Peyer's patch (tissue), 4 donors: Measurements from ENCODE around the gene CEMIP. TPM values are rescaled to one million over a fixed set of nuclear protein-coding genes. Genes with fewer than 3 reads are reported as not detected.
A peak's percentile ranks its signal among the peaks of the same experiment; 100 is the strongest.

ENCODE experiments used
- DNase-seq, 3 donors: peaks; one replicate each; pipeline ENCODE4 v3.0.0-alpha.2; 2017 to 2019
- H3K27ac ChIP-seq, 4 donors: fragments of 200-600 bp; sonication (generic); one replicate each; pipeline ENCODE4 v1.5.1; 2016 to 2019
- H3K27me3 ChIP-seq, 2 donors: fragments of 200-600 bp; sonication (generic); one replicate each; pipeline ENCODE4 v1.5.1; 2019
- H3K36me3 ChIP-seq, 3 donors: fragments of 200-600 bp; sonication (generic); one replicate each; pipeline ENCODE4 v1.5.1; 2016 to 2019
- H3K4me1 ChIP-seq, 4 donors: fragments of 200-600 bp; sonication (generic); one replicate each; pipeline ENCODE4 v1.5.1; 2016 to 2019
- H3K4me3 ChIP-seq, 4 donors: fragments of 200-600 bp; sonication (generic); 1 replicate in 3 of 4; 2 replicates in 1 of 4; pipeline ENCODE4 v1.5.1; 2016 to 2019; ENCODE audit warnings: mild to moderate bottlenecking in 1 of 4
- H3K9me3 ChIP-seq, 4 donors: fragments of 200-600 bp; sonication (generic); one replicate each; pipeline ENCODE4 v1.5.1; 2016 to 2019; ENCODE audit warnings: mild to moderate bottlenecking in 1 of 4
- CTCF ChIP-seq, 6 experiments: fragments of 450-650 bp in 4 of 6; fragments of 200-600 bp in 2 of 6; sonication (generic) in 1 of 6; IDR thresholded peaks; one replicate each; pipeline ENCODE4 v1.5.1; 2017 to 2019; ENCODE audit warnings: antibody characterized with exemption in 6 of 6, mild to moderate bottlenecking in 3 of 6, moderate library complexity in 1 of 6
- POLR2A ChIP-seq, 2 donors: fragments of 450-650 bp; IDR thresholded peaks; one replicate each; pipeline ENCODE4 v1.5.1; 2017; ENCODE audit warnings: antibody characterized with exemption in 2 of 2, mild to moderate bottlenecking in 2 of 2, moderate library complexity in 2 of 2
- total RNA-seq, 4 donors: library from RNA; depleted of rRNA; stranded (reverse); fragments of >200 nt; gene quantifications; one replicate each; pipeline ENCODE4 v1.1.0, GENCODE V29; 2016

Gene CEMIP
- total RNA-seq, 4 donors from 2014 or later, result 0.27 to 0.83 (median 0.57) TPM; not detected in 1

DNA sequence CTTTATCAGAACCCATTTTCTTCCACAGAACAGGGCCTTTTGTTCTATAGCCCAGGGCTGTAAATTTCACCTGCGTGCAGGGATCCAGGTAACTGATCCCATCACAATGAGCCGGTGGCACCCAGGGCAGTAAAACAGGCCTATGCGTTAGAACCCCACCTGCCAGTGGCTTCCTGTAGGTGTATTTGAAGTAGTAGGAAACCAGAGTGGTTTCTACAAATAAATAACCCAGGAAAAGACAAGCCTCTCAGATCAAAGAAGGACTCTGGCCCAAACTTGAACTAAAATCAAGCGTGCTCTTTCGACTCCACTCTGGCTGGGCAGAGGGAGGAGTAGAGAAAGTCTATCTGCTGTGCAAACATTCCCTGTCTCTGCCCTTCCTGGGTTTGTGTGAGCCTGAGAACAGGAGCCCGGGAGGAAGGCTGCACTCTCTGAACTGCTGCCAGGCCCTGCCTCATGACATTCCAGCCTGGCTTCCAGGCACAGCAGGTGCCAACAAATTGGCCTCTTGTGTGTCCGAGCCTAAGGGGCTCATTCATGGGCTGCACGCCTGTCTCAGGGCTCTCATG lies 77.7 kb downstream of the CEMIP start:
- peaks cover 0 to 13% (median 0%) of the 10 kb centered on the region in 4 donors for H3K4me1 ChIP-seq
- H3K4me3 ChIP-seq, result no peak overlapping the region
- no peaks in the 10 kb centered on the region for H3K9me3 ChIP-seq
- peak in 2 of 3 donors; percentile 61 to 68 for DNase-seq
- H3K27ac ChIP-seq, result peak overlapping the region in 1 of 4 donors; percentile 10
- no peak for TF ChIP-seq CTCF (IDR thresholded peaks at IDR 0.05)
- no peak for TF ChIP-seq POLR2A (IDR thresholded peaks at IDR 0.05)
- no peaks in the 10 kb centered on the region for H3K27me3 ChIP-seq
- H3K36me3 ChIP-seq, result no peaks in the 10 kb centered on the region

DNA sequence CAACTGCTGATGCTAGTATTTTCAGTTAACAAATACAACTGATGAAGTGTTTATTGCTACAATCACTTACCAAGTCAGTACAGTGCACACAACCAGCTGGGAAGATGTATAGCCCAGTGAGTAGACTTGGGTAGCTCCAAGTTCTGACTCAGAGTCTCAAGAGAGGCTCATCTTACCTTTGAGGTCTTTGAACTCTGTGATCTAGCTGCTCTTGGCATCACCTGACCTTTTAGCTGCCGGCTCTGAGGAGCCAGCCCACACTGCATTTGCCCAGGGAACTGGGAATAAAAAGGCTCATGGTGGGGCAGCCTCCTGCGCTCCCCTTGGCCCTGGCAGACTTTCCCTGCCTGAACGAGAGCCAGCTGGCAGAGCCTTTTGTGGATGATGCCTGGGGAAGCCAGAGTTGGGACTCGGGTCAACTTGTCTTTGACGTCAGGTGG lies 82.6 kb downstream of the CEMIP start:
- Histone ChIP-seq H3K9me3 (no peaks in the 10 kb centered on the region), H3K27me3 (no peaks in the 10 kb centered on the region), H3K27ac (no peak overlapping the region), H3K4me1 (peaks cover 0 to 6% (median 0%) of the 10 kb centered on the region in 4 donors), H3K36me3 (no peaks in the 10 kb centered on the region), H3K4me3 (no peak overlapping the region)
- no peak for DNase-seq
- TF ChIP-seq POLR2A (IDR thresholded peaks at IDR 0.05) (no peak), CTCF (IDR thresholded peaks at IDR 0.05) (no peak)

GRCh38 chr15:80864666-80865065 lies 85.5 kb downstream of the CEMIP start:
- TF ChIP-seq POLR2A (IDR thresholded peaks at IDR 0.05), result no peak
- Histone ChIP-seq H3K4me3 (no peak overlapping the region), H3K9me3 (no peaks in the 10 kb centered on the region), H3K27me3 (no peaks in the 10 kb centered on the region), H3K27ac (no peak overlapping the region), H3K36me3 (no peaks in the 10 kb centered on the region), H3K4me1 (no peaks in the 10 kb centered on the region)
- DNase-seq, result no peak

- Histone ChIP-seq H3K27ac (no peak overlapping the region), H3K9me3 (no peaks in the 10 kb centered on the region), H3K4me3 (no peak overlapping the region), H3K27me3 (no peaks in the 10 kb centered on the region), H3K36me3 (no peaks in the 10 kb centered on the region), H3K4me1 (no peaks in the 10 kb centered on the region)
- TF ChIP-seq CTCF (IDR thresholded peaks at IDR 0.05) (no peak), POLR2A (IDR thresholded peaks at IDR 0.05) (no peak)
- no peak for DNase-seq
Observed at GRCh38 chr15:80866936-80867335, 87.8 kb downstream of the CEMIP start.

GRCh38 chr15:80870366-80870765 lies 91.2 kb downstream of the CEMIP start:
- no peak for DNase-seq

GRCh38 chr15:80870893-80871292 lies 91.7 kb downstream of the CEMIP start:
- no peak for TF ChIP-seq CTCF (IDR thresholded peaks at IDR 0.05)
- Histone ChIP-seq H3K27me3 (no peaks in the 10 kb centered on the region), H3K4me3 (no peak overlapping the region), H3K4me1 (no peaks in the 10 kb centered on the region), H3K36me3 (no peaks in the 10 kb centered on the region), H3K27ac (no peak overlapping the region), H3K9me3 (no peaks in the 10 kb centered on the region)
- no peak for DNase-seq

More at GRCh38 chr15:80870366-80870765, 91.2 kb downstream of the CEMIP start:
- Histone ChIP-seq H3K36me3 (no peaks in the 10 kb centered on the region), H3K4me3 (no peak overlapping the region), H3K9me3 (no peaks in the 10 kb centered on the region), H3K27me3 (no peaks in the 10 kb centered on the region), H3K27ac (no peak overlapping the region), H3K4me1 (no peaks in the 10 kb centered on the region)
- no peak for TF ChIP-seq CTCF (IDR thresholded peaks at IDR 0.05)
- TF ChIP-seq POLR2A (IDR thresholded peaks at IDR 0.05), result no peak
